HG02981 (cell line): Measurements from ENCODE around the gene ARL6IP6.

ENCODE experiments used
- ATAC-seq: cut with Tn5 transposase; IDR thresholded peaks from one replicate; pipeline ENCODE4 v1.9.1; 2021; ENCODE audit warnings: mild to moderate bottlenecking, moderate library complexity; ENCODE audit not compliant: unreplicated experiment

ARL6IP6 gene

DNA sequence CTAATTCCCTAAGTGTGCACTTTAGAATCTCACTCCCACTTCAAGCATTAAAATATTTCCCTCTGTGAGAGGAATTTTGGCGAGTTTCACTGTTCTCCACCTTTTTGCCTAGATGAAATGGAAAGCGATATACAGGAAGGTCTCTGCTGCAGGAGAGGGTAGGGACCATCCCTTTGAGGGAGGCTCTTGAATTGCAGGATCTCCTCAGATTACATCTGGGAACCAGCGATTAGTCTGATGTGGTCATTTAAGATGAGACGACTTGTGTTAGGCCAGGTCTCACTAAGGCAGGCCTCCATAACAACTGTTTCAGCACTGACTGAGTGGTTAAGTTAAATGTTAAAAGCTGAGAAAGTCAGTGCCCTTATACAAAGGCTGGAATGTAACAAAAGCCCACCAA is 74.6 kb downstream of the ARL6IP6 start:
- ATAC-seq = no peak

DNA sequence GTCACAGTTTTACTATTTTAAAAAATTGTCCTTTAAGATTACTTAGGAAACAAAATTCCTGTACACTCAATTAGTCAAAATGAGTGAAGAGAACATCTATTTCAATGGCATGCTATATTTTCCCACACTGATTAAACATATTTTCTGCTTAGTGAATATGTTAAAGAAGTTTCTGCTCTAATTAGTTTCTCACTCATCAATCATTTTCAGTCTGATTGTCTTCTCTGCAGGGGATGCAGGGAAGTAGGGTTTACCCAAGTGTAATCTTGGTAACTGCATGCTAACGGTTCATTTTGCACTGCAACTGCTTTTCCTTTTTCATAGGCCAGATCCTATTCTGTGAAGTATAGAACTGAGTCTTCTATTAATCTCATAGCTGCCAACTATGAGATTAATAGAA is 78.5 kb downstream of the ARL6IP6 start:
- ATAC-seq = no peak

DNA sequence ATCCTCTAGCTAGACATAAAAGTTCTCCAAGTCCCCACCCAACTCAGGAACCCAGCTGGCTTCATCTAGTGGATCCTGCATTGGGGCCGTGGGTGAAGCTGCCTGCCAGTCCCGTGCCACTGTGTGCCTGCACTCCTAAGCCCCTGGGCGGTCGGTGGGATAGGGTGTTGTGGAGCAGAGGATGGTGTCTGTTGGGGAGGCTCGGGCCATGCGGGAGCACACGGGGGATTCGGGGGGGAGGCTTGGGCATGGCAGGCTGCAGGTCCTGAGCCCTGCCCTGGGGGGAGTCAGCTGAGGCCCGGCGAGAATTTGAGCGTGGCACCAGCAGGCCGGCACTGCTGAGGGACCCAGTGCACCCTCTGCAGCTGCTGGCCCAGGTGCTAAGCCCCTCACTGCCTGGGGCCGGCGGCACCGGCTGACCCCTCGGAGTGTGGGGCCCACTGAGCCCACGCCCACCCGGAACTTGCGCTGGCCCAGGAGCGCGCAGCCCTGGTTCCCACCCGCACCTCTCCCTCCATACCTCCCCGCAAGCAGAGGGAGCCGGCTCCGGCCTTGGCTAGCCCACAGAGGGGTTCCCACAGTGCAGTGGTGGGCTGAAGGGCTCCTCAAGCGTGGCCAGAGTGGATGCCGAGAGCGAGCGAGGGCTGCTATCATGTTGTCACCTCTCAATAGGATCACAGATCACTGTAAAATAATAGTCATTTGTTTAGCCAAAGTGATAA is 86.4 kb downstream of the ARL6IP6 start:
- ATAC-seq = no peak

DNA sequence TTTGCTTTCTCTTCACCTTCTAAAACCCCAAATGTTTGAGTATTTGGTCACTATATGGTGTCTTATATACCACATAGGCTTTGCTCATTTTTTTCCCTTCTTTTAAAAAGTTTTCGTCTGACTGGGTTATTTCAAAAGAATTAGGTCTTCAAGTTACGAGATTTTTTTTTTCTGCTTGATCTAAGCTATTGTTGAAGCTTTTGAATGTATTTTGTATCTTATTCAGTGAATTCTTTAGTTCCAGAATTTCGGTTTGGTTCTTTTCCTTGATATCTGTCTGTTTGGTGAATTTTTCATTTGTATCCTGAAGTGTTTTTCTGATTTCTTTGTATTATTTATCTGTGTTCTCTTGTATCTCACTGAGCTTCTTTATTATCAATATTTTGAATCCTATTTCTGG is 93.5 kb downstream of the ARL6IP6 start:
- no peak for ATAC-seq
